HG03521 (cell line): Measurements from ENCODE around the gene SBSN.

Experiments used
- ATAC-seq: cut with Tn5 transposase; IDR thresholded peaks from one replicate; pipeline ENCODE4 v1.9.1; 2021; ENCODE audit warnings: mild to moderate bottlenecking, moderate library complexity; ENCODE audit not compliant: unreplicated experiment

SBSN gene

GRCh38 chr19:35555301-35556005 lies 27.3 kb upstream of the SBSN start:
- no peak for ATAC-seq

GRCh38 chr19:35554076-35554475 lies 26.0 kb upstream of the SBSN start:
- ATAC-seq = no peak

GRCh38 chr19:35553385-35554000 lies 25.4 kb upstream of the SBSN start:
- no peak for ATAC-seq

- no peak for ATAC-seq
These were observed 24.6 kb upstream of the SBSN start for GRCh38 chr19:35552534-35553384.

GRCh38 chr19:35551091-35551810 lies 23.1 kb upstream of the SBSN start:
- ATAC-seq = no peak

DNA sequence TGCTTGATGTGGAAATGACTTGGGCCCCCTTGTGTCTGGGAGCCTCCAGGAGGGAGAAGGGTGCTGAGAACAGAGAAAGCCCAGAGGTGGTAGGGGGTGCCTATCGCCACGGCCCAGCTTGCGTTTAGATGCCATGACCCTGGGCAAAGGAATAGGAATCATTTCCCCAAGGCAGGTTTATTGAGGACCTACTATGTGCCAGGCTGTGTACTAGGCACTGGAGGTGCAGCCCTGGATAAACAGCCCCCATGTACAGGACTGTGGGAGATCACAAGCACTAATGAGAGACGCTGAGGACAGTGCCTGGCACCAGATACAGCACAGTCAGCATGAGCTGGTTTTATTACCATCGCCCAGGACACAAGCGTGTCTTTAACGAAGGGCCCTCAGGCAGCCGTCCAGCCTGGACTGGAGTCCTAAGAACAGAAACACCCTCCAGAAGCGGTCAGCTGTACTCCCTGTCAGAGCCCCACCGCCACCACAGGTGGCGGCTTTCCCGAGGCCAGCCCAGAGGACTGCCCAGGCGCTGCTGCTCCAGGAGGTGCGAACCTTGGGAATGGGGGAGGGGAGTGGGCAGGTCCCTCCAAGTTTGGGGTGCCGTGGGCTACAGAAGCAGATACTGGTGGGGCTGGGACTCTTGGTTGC lies 21.9 kb upstream of the SBSN start:
- no peak for ATAC-seq

DNA sequence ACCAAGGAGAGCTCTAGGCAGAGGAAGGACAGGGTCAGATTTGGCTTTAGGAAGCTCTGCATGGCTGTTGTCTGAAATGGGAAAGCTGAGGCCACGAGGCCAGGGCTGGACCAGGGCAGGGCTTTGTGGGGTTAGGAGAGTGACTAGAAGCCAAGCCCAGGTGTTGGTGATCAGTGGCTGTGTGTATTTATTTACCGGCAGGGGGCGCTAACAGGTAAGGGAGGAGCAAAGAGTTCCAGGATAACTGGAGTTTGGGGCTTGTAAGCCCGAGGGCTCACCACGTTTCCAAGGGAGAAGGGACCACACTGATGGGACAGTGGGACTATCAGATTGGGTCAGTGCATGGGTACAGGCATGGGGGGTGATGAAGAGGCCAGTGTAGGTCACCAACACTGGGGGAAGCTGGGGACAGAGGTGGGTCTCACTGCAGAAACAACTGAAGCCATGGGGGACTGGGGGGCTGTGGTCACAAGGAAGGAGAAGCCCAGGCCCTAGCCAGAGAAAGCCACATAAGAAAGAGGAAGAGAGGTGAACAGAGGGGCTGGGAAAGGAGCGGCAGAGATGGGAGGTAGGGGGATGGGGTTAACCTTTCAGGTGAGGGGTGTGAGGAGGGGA lies 21.2 kb upstream of the SBSN start:
- ATAC-seq = no peak

DNA sequence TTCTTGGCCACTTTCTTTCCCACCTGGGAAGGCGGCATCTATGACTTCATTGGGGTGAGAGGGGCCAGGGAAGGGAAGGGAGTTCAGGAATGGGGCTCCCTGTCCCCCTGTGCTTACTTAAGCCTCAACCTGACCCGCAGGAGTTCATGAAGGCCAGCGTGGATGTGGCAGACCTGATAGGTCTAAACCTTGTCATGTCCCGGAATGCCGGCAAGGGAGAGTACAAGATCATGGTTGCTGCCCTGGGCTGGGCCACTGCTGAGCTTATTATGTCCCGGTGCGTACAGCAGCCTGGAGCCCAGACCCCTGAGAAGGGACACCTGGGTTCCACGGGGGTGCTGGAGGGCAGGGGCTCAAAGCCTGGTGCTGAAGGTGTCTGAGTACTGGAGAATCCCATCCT lies 18.4 kb upstream of the SBSN start:
- ATAC-seq = no peak

GRCh38 chr19:35545855-35546381 lies 17.8 kb upstream of the SBSN start:
- no peak for ATAC-seq

GRCh38 chr19:35545001-35545854 lies 17.1 kb upstream of the SBSN start, which contains the start of gene TMEM147:
TMEM147 (plus strand) TSS chr19:35545626; CDS start chr19:35545740, 114 bp downstream.
- peak; percentile 80 for ATAC-seq

GRCh38 chr19:35544110-35544802 lies 16.1 kb upstream of the SBSN start:
- ATAC-seq = no peak

DNA sequence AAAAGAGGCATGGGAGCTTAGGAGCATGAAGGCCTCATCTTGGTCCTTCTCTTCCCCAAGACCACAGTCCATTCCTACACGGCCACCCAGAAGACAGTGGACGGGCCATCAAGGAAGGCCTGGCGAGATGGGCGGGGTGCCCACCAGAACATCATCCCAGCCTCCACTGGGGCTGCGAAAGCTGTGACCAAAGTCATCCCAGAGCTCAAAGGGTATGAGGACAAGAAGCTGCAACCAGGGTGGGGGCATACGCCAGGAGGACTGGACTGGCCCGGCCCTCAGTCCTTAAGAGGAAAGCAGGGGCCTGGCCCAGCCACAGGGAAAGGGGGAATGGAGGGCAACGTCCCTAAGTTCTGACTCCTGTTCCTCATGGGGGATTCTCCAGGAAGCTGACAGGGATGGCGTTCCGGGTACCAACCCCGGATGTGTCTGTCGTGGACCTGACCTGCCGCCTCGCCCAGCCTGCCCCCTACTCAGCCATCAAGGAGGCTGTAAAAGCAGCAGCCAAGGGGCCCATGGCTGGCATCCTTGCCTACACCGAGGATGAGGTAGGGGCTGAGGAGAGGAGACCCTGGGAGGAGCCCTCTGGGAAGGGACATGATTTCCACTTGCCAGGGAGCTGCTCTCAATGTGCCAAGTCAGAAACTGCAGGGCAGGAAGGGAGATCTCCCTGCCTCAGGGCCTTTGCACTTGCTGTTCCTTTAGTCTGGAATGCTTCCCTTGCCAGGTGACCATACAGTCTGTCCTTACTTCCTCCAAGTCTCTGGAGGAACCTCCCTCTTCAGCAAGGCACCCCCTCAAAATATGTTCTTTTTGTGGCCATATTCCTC lies 15.4 kb upstream of the SBSN start:
- ATAC-seq = no peak

DNA sequence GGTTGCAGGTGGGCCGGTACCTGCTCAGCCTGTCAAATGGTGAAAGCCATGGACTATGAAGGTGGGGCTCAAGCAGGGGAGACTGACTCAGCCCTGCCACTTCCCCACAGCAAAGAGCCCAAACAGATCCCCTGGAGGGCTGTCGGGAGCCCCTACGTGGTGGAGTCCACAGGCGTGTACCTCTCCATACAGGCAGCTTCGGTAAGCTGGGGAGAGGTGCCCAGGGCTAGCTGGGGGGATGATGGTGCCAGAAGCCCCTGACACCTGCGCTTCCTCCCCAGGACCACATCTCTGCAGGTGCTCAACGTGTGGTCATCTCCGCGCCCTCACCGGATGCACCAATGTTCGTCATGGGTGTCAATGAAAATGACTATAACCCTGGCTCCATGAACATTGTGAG lies 14.1 kb upstream of the SBSN start:
- ATAC-seq = no peak

- ATAC-seq = no peak
These were observed 12.3 kb upstream of the SBSN start for GRCh38 chr19:35540356-35540927.

- no peak for ATAC-seq
These were observed 11.7 kb upstream of the SBSN start for GRCh38 chr19:35539850-35540249.

GRCh38 chr19:35539314-35539713 lies 11.2 kb upstream of the SBSN start:
- no peak for ATAC-seq

DNA sequence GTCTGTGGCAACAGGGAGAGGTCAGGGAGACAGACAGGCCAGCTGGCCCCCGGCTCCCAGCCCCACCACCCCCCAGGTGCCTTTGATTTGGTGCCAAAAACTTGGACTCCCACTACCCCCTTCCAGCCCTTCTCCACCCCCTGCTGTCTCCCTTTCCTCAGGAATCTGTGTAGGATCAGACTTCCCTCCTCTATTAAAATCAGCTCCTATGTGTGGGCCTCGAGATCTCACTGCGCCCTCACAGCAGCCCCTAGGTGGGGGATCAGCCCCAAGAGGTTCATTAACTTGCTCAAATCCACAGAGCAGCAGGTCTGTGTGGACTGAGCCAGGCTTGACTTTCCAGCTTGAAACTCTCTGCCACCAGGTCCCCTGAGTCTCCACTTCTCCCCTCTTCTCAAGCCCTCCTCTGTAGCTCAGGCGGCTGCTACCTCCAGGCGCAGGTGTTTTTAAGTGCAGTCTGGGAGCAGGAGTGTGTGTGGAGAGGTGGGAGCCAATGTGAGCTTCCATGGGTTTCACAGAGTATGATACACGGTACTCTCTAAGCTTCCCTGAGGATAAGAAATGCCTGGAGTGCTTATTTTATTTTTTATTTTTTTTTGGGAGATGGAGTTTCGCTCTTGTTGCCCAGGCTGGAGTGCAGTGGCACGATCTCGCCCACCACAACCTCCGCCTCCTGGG lies 6.8 kb upstream of the SBSN start:
- ATAC-seq = no peak
